Adrenal gland (tissue), 5 donors: ENCODE data around the gene PACS2.

Experiments used
- CTCF ChIP-seq, 6 experiments: fragments of 450-650 bp in 4 of 6; fragments of 200-600 bp in 2 of 6; sonication (generic) in 1 of 6; IDR thresholded peaks; 1 replicate in 5 of 6; 2 replicates in 1 of 6; pipeline versions ENCODE4 v1.5.1 to v1.8.0; 2016 to 2021; ENCODE audit warnings: antibody characterized with exemption in 6 of 6, mild to moderate bottlenecking in 2 of 6, moderate library complexity in 1 of 6
- POLR2A ChIP-seq, 2 donors: fragments of 450-650 bp; IDR thresholded peaks; one replicate each; pipeline ENCODE4 v1.6.1; 2017; ENCODE audit warnings: antibody characterized with exemption in 2 of 2, mild to moderate bottlenecking in 2 of 2, moderate library complexity in 1 of 2
- donor health status: DM: no; HTN: no; CAD: no.

- no peak for TF ChIP-seq CTCF (IDR thresholded peaks at IDR 0.05)
- no peak for TF ChIP-seq POLR2A (IDR thresholded peaks at IDR 0.05)
Measured at GRCh38 chr14:105395538-105395854, 80.9 kb downstream of the PACS2 start.
